Osteoblast (primary cell): ENCODE data around the gene INSIG2. TPM values are rescaled to one million over a fixed set of nuclear protein-coding genes. Genes with fewer than 3 reads are reported as not detected.

ENCODE experiments used
- DNase-seq: peaks from one replicate; pipeline ENCODE4 v3.0.0; 2011; ENCODE audit warnings: low spot score, mixed read lengths; ENCODE audit not compliant: insufficient read length; ENCODE audit errors: missing footprints
- H2AFZ ChIP-seq: 2 replicates; pipeline ENCODE4 v1.6.0; 2011; ENCODE audit warnings: mild to moderate bottlenecking, low read length
- H3K27ac ChIP-seq: 2 replicates; pipeline ENCODE4 v1.5.1; 2011; ENCODE audit warnings: mild to moderate bottlenecking, low read depth, low read length, moderate library complexity
- H3K27me3 ChIP-seq: 2 replicates; pipeline ENCODE4 v1.6.0; 2012; ENCODE audit warnings: mild to moderate bottlenecking, control low read depth, inconsistent platforms, low read length, moderate library complexity; ENCODE audit not compliant: insufficient read depth
- H3K36me3 ChIP-seq: 2 replicates; pipeline ENCODE4 v1.5.1; 2011; ENCODE audit warnings: mild to moderate bottlenecking, low read length, control low read depth, moderate library complexity; ENCODE audit not compliant: insufficient read depth
- H3K4me1 ChIP-seq: 2 replicates; pipeline ENCODE4 v1.5.1; 2011; ENCODE audit warnings: mild to moderate bottlenecking, low read length, control low read depth, moderate library complexity; ENCODE audit not compliant: insufficient read depth
- H3K4me2 ChIP-seq: 2 replicates; pipeline ENCODE4 v1.6.0; 2011; ENCODE audit warnings: mild to moderate bottlenecking, low read length; ENCODE audit not compliant: insufficient read depth
- H3K4me3 ChIP-seq: fragments of 200-600 bp; sonication (generic); 3 replicates; pipeline ENCODE4 v1.5.1; 2012; ENCODE audit warnings: mild to moderate bottlenecking, low read length, inconsistent platforms; ENCODE audit not compliant: insufficient read depth
- H3K79me2 ChIP-seq: 2 replicates; pipeline ENCODE4 v1.6.0; 2012; ENCODE audit warnings: mild to moderate bottlenecking, low read length, control low read depth, inconsistent platforms; ENCODE audit not compliant: insufficient read depth
- H3K9me3 ChIP-seq: 2 replicates; pipeline ENCODE4 v1.5.1; 2011; ENCODE audit warnings: low read depth, low read length, control low read depth
- H4K20me1 ChIP-seq: 2 replicates; pipeline ENCODE4 v1.6.0; 2012; ENCODE audit warnings: mild to moderate bottlenecking, low read length, control low read depth; ENCODE audit not compliant: insufficient read depth
- CTCF ChIP-seq: IDR thresholded peaks from 2 replicates; pipeline ENCODE4 v1.5.1; 2011; ENCODE audit warnings: mild to moderate bottlenecking, low read depth, low read length, moderate library complexity; ENCODE audit errors: extremely low read depth
- total RNA-seq: library from RNA; depleted of rRNA; stranded (reverse); fragments of >200 nt; gene quantifications from 2 replicates; pipeline ENCODE4 v1.2.3, GENCODE V29; 2012

INSIG2 gene
- total RNA-seq, 1 donor: 20.6 TPM

- H4K20me1 ChIP-seq: no peaks in the 10 kb centered on the region
- peaks cover 10% of the 10 kb centered on the region for H3K27me3 ChIP-seq
- no peak overlapping the region for H3K4me3 ChIP-seq
- no peak for DNase-seq
- no peak overlapping the region for H3K4me2 ChIP-seq
- H3K9me3 ChIP-seq: no peaks in the 10 kb centered on the region
- TF ChIP-seq CTCF: no peak
- H3K79me2 ChIP-seq: no peaks in the 10 kb centered on the region
- H3K27ac ChIP-seq: peak overlapping the region; percentile 69
- peaks cover 30% of the 10 kb centered on the region for H3K4me1 ChIP-seq
- peak overlapping the region; percentile 59 for H2AFZ ChIP-seq
- no peaks in the 10 kb centered on the region for H3K36me3 ChIP-seq
These were observed 29.3 kb upstream of the INSIG2 start for GRCh38 chr2:118058951-118059350.

DNA sequence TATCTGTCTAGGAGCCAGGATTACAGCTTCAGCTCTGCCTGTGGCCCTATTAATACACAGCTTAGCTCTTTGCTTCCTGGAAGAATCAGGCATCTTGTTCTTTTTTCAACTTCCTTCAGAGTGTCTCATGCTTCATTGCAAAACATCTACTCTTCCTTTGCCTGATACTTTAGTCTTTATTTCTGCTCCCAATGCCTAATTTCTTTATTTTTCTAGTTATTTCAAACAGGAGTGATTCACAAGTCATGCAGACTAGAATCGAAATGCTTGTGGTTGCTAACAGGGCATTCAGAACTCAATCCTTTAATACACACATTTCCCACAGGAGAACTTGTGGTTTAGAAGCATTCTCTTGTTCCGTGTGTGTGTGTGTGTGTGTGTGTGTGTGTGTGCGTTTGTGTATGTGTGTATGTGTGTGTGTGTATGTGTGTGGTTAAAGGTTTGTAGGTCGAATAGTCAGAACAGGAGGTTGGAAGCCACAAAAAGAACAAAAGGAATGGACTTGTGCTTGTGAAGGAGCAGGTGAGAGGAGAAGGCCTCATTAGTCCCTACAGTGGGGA lies 28.3 kb upstream of the INSIG2 start:
- Histone ChIP-seq H2AFZ (no peak overlapping the region), H3K27me3 (peaks cover 4% of the 10 kb centered on the region), H3K27ac (peak overlapping the region; percentile 76), H3K4me2 (peak overlapping the region; percentile 38), H4K20me1 (no peaks in the 10 kb centered on the region), H3K79me2 (no peaks in the 10 kb centered on the region), H3K9me3 (no peaks in the 10 kb centered on the region), H3K4me1 (peaks cover 30% of the 10 kb centered on the region), H3K4me3 (no peak overlapping the region), H3K36me3 (no peaks in the 10 kb centered on the region)
- TF ChIP-seq CTCF: no peak
- DNase-seq: peak; percentile 31

GRCh38 chr2:118061135-118061955 lies 26.9 kb upstream of the INSIG2 start:
- Histone ChIP-seq H3K27me3 (no peaks in the 10 kb centered on the region), H2AFZ (no peak overlapping the region), H3K4me2 (peak overlapping the region; percentile 37), H3K4me1 (peaks cover 30% of the 10 kb centered on the region), H3K27ac (peak overlapping the region; percentile 76), H3K9me3 (no peaks in the 10 kb centered on the region), H3K36me3 (no peaks in the 10 kb centered on the region), H3K79me2 (no peaks in the 10 kb centered on the region), H3K4me3 (no peak overlapping the region), H4K20me1 (no peaks in the 10 kb centered on the region)
- DNase-seq: peak; percentile 39
- peak; percentile 79 for TF ChIP-seq CTCF

GRCh38 chr2:118062048-118062447 lies 26.2 kb upstream of the INSIG2 start:
- Histone ChIP-seq H3K4me3 (no peak overlapping the region), H3K36me3 (no peaks in the 10 kb centered on the region), H3K4me2 (peak overlapping the region; percentile 37), H2AFZ (no peak overlapping the region), H3K27ac (peak overlapping the region; percentile 76), H4K20me1 (no peaks in the 10 kb centered on the region), H3K79me2 (no peaks in the 10 kb centered on the region), H3K4me1 (peaks cover 30% of the 10 kb centered on the region), H3K9me3 (no peaks in the 10 kb centered on the region), H3K27me3 (no peaks in the 10 kb centered on the region)
- no peak for TF ChIP-seq CTCF
- no peak for DNase-seq
